ENCODE results near the gene CAMK2G.
"Not testable (repeated sequence)": the region's sequence is repeated elsewhere in the genome, so short reads cannot be mapped to it uniquely, and the experiment has no call there.

The CAMK2G gene

DNA sequence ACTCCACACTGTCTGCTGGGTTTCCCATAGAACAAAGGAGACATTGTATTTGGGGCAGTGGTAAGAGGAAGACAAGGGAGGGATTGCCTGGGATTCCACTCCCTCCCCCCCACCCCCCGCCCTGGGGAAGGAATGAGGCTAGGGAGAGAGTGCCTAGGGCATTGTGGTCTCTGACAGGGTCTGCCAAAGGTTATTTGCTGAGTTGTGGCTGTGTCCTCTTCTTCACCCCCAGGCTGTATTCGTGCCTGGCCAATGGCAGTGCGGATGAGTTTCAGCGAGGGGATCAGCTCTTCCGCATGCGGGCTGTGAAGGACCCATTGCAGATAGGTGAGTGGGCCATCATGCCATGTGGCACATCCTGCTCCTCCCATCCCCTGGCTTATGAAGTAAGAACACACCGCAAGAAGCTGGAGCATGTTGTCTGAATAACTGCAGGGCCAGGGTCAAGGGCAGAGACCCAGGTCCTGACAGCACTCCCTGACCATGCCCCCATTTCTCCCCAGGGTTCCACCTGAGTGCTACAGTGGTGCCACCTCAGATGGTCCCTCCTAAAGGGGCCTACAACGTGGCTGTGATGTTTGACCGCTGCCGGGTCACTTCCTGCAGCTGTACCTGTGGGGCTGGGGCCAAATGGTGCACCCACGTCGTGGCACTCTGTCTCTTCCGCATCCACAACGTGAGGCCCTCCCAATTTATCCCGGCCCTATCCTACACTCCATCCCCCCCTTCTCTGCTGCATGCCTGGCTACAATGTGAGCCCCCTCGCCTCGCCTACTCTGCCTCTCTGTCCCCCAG is 85.3 kb downstream of the CAMK2G start:
- no peak for FAIRE-seq

DNA sequence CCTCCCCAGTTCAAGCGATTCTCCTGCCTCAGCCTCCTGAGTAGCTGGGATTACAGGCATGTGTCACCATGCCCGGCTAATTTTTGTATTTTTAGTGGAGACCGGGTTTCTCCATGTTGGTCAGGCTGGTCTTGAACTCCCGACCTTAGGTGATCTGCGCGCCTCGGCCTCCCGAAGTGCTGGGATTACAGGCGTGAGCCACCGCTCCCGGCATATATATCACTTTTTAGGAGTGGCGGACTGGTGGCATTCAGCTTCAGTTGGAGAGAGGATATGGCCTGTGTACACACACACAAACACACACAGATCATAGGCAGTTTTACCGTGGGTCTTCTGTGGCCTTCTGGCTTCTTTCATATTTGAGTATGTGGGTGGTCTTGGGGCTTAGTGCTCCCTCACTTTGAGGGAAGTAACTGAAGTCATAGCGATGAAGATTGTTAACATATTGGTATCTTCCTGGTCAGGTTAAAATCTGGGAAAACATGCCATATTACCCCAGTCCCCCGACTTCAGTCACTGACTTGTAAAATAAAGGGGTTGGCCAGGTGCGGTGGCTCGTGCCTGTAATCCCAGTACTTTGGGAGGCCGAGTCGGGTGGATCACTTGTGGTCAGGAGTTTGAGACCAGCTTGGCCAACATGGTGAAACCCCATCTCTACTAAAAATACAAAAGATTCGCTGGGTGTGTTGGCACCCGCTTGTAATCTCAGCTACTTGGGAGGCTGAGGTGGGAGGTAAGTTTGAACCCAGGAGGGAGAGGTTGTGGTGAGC is 87.1 kb downstream of the CAMK2G start:
- not testable (repeated sequence) for FAIRE-seq

DNA sequence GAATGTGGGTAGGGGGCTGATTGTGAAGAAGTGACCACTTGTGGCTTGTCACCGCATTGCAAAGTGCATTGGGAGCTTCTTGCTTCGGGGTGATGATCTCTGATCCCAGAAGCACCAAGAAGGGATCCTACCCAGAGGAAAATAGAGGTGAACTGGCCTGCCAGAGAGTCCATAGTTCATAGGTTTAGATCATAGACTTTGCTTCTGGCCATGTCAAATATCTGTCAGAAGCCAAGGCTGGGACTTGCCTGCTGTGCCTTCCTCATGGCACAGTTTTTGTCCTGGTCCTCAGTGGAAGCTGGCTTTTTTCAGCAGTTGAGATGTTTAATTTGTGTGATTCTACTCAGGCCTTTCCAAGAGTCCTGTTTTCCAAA is 87.9 kb downstream of the CAMK2G start:
- FAIRE-seq: no peak

DNA sequence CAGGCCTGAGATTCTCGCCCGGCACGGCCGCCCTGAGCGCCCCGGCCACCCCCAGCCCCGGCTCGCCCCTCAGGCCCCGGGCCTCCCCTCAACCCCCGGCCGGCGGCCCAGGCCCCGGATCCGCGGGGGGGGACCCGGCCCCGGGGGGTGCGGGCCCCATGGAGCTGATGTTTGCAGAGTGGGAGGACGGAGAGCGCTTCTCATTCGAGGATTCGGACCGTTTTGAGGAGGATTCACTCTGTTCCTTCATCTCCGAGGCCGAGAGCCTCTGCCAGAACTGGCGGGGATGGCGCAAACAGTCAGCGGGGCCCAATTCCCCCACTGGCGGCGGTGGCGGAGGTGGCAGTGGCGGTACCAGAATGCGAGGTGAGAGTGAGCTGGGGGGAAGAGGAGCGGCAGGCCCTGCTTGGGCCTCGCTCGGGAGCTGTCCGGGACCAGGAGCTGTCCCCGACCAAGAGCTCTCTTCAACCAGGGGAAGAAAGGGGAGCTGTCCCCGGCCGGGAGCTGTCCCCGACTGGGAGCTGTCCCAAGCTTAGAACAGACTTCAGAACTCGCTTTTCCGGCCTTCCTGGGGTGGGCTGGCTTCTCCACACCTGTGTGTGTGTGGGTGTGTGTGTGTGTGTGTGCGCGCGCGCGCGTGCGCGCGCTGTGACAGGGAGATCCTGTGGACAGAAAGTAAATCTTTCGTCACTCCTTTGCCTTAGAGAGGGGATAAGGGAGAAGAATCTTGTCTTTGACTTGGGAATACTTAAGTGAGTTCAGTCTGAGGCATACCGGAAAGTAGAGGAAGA is 88.4 kb downstream of the CAMK2G start:
- FAIRE-seq: no peak

DNA sequence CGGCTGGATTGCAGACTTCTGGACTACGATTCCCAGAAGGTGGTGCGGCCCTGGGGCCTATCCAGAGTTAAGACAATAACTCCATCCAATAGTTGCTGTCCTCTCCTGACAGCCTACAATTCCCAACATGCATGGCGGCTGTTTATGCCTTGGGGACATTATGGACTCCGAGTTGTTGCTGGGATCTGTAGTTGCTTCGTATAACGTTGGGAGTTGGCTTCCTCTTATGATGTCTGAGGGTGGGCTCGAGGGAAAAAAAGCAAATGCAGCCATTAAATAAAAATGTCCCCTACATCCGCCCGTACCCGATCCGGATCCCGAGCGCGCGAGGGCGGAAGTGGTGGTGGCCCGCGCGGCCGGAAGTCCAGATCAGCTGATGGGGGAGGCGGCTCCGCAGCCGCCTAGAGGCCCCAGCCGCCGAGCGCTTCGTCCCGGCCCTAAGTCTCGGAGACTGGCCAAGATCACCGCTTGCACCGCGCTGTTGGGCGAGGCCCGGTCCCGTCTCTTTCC is 89.1 kb downstream of the CAMK2G start, which contains the start of gene ZSWIM8:
Gene ZSWIM8 (plus strand): TSS at position 396 of the 510 bp plus-strand sequence. CDS start 273 bp downstream, outside the sequence.
- peak; percentile 97 for FAIRE-seq

DNA sequence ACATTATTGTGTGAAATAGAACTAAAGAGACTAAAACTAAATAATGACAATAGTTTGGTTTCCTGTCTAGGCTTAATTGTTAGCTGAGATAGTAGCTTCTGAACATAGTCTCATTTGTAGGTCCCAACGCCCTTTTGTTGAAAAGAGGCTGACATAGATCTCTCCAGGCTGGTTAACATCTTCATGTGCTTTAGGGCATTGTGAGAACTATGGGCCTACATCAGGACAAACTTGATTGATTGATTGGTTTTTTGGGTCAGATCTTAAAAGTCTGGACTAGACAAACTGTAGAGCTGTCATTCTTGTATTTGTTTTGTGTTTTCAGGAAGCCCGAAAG is 91.6 kb downstream of the CAMK2G start:
- FAIRE-seq: no peak

DNA sequence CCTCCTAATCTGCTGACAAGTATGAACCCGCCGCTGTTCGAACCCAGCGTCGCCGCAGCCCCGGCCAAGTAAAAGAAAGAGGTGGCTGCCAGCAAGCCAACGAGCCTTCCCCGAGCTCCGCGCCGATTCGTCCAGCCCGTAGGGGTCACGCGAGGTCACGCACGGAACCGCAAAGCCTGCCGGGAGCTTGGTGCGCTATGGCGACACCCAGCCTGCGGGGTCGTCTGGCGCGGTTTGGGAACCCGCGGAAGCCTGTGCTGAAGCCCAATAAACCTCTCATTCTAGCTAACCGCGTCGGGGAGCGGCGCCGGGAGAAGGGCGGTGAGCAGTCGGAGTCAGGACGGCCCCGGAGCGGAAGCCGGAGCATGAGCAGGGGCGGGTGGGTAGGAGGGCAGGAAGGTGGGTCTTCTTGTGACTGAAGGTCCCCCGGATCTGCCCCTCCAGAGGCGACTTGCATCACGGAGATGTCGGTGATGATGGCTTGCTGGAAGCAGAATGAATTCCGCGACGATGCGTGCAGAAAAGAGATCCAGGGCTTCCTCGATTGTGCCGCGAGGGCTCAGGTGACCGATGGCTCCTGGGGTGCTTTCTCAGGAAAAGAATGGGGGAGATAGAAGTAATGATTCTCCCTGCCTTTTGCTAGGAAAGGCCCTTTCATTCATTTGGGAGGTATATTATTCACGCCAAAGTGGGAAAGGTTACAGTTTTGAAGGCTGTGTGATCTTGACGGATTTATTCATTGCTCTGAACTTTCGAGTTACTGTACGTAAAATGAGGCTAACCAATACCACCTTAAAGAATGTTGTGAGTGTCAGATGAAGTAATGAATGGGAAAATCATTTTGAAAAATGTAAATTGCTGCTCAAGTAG is 92.2 kb downstream of the CAMK2G start, which contains the start of gene CHCHD1:
Gene CHCHD1 (plus strand): TSS at position 170 of the 870 bp plus-strand sequence. CDS start 28 bp downstream, at position 198.
- FAIRE-seq: peak; percentile 83

DNA sequence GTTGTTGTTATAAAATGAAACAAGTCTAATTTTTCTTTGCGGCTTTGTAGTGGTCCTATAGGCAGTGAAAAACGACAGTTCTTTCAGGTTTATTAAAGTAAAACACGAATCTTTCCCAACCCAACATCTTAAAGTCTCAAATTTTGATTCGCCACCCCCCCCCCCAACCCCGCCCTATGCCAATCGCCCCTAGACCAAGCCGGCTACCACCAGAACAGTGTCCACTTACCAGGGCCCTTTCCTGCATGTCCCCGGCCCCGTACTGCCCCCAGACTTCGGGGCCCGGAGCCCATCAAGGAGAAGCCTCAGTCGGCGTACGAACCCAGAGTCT is 92.8 kb downstream of the CAMK2G start:
- FAIRE-seq: no peak

DNA sequence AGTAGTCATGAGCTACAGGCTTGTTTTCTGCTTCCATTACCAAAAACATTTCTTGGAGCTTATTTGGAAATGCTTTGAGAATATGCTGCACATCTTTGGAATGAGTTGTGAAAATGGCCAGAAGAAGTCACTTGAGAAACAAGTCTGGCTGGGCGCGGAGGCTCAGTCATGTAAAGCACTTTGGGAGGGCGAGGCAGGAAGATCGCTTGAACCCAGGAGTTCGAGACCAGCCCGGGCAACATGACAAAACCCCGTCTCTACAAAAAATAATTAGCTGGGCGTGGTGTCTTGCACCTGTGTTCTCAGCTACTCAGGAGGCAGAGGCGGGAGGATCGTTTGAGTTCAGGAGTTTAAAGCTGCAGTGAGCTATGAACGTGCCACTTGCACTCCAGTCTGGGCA is 93.4 kb downstream of the CAMK2G start:
- FAIRE-seq: no peak

DNA sequence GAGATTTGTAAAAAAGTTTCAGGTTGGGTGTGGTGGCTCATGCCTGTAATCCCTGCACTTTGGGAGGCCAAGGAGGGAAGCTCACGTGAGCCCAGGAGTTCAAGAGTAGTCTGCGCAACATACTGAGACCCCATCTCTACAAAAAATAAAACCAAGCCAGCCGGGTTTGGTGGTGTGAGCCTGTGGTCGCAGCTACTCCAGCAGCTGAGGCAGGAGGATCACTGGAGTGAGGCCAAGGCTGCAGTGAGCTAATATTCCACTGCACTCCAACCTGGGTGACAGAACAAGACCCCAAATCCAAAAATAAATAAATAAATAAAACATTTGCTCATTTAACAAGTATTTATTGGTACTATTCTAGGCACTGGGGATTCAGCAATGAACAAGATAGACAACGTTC is 94.1 kb downstream of the CAMK2G start:
- no peak for FAIRE-seq

DNA sequence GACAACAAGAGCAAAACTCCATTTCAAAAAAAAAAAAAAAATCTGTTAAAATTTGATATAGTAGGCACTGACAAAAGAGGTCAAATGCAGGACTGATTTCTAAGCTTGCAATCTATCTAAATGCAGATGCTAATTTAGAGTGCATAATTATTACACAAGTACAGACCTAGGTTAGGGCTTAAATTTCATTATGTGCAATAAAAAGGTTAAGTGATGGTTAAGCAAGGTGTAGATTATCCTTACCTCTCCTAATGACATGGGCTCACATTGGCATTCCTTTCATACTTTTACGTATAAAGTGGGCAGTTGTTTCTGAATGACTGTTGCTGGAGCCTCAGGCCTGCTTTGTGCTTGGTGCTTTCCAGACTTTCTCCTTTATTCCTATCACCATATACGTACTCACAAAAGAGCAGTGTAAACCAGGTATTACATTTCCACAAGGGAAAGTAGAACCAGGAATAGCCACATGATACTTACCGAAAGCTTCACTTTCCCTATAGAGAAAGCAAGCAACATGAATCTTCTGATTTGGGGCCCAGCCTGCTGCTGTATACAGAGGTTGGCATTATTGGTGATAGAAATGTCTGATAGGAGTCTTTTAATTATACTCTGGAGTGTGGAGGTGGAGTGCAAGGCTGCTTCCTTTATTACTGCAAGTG is 94.7 kb downstream of the CAMK2G start:
- no peak for FAIRE-seq

DNA sequence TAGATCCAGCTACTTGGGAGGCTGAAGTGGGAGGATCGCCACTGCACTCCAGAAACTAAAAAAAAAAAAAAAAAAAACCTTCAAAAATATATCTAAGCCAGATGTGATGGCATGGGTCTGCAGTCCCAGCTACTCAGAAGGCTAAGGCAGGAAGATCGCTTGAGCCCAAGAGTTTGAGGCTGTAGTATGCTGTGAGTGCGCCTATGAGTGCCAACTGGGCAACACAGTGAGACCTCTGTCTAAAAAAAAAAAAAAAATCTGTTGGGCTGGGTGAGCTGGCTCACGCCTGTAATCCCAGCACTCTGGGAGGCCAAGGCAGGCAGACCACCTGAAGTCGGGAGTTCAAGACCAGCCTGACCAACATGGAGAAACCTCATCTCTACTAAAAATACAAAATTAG is 95.3 kb downstream of the CAMK2G start:
- FAIRE-seq: no peak

DNA sequence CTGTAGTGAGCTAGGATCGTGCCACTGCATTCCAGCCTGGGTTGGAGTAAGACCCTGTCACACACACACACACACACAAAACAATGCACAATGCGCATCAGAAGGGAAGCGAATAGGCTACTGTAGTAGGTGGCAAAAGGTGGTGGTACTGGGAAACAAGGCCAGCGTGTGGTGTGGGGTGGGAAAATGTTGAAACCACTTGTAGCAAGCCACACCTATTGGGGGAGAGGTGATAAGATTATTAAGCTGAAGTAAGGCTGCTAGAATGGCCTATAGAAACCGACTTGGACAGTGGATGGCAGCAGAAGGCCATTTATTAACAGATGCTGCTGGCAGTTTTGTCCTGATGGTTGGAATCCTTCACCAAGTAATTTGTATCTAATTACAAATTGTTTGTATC is 99.7 kb downstream of the CAMK2G start:
- peak; percentile 28 for FAIRE-seq

DNA sequence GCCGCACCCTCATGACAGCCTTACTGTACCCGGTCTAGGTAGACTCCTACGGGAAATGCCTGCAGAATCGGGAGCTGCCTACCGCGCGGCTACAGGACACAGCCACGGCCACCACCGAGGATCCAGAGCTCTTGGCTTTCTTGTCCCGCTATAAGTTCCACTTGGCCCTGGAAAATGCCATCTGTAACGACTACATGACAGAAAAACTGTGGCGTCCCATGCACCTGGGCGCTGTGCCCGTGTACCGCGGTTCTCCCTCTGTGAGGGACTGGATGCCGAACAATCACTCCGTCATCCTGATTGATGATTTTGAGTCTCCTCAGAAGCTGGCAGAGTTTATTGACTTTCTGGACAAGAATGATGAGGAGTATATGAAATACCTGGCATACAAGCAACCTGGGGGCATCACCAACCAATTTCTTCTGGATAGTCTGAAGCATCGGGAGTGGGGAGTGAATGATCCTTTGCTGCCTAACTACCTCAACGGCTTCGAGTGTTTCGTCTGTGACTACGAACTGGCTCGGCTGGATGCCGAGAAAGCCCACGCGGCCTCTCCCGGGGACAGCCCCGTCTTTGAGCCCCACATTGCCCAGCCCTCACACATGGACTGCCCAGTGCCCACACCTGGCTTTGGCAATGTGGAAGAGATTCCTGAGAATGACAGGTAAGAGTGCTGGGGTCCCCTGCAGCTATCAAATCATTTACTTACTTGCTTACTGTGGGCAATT is 101.0 kb downstream of the CAMK2G start:
- FAIRE-seq: no peak

DNA sequence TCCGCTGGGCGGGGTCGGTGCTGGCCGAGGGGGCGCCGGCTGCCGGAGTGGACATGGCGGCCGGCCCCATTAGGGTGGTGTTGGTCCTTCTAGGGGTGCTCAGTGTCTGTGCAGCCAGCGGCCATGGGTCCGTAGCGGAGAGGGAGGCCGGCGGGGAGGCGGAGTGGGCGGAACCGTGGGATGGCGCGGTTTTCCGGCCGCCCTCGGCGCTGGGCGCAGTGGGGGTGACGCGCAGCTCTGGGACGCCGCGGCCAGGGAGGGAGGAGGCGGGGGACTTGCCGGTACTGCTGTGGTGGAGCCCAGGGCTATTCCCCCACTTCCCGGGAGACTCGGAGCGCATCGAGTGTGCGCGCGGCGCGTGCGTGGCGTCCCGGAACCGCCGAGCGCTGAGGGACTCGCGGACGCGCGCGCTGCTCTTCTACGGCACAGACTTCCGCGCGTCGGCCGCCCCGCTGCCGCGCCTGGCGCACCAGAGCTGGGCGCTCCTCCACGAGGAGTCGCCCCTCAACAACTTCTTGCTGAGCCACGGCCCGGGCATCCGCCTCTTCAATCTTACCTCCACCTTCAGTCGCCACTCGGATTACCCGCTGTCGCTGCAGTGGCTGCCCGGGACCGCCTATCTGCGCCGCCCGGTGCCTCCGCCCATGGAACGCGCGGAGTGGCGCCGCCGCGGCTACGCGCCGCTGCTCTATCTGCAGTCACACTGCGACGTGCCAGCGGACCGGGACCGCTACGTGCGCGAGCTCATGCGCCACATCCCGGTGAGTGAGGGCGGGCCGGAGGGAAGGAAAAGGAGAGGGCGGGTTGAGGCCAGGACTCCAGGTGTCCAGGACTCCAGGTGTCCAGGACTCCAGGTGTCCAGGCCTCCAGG is 101.8 kb downstream of the CAMK2G start:
- FAIRE-seq: no peak

DNA sequence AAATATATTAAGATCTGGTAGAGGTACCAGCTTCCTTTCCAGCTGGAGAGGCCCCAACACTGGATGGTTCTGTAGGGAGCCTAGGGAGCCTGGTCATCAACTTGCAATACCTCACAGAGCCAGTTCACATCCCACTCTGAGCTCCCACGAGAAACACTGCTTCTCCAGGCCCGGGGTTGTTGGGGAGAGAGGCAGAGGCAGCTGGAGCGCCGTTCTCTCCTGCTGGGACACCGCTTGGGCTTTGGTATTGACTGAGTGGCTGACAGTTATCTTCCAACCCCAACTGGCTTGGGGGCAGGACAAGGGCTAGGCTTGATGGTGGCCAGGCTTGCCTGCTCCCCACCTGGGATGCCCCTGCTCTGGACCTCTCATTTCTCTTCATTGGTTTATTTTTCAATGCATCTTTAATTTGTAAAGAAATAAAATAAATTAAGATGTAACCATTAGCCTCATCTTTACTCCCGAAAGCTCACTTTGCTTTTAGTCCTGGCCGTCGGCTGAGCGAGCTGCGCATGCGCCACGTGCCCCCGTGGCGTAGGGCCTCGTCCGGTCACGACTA is 102.6 kb downstream of the CAMK2G start:
- no peak for FAIRE-seq

DNA sequence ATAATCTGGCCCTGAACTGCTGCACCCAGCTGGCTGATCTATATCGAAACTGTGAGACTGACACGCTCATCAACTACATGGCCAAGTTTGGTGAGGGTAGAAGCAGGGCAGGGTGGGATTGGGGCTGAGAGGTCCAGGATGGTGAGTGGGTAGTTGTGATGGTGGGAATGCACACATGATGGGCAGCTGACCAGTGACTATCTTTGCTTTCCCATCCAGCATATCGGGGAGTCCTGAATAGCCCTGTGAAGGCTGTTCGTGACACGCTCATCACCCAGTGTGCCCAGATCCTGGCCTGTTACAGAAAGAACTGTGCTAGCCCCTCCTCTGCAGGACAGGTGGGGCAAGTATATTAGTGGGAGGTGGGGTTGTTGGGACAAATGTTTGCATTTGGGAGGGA is 105.0 kb downstream of the CAMK2G start:
- no peak for FAIRE-seq

DNA sequence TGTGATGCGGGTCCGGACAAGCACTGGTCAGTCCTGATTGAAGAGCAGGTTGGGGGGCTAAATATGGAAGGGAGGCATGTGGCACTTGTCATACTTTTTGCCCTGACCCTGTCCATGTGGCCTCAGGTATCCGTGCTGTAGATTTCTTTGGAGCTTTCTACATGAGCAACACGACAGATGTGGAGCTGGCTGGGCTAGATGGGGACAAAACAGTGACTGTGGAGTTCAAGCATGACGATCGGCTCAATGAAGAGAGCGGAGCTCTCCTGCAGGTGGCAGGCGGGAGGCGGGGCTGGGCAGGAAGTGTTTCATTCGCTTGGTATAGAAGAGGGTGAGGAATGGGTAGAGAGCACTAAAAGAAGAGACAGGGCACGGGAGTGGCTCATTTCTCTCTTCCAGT is 105.5 kb downstream of the CAMK2G start:
- FAIRE-seq: no peak

DNA sequence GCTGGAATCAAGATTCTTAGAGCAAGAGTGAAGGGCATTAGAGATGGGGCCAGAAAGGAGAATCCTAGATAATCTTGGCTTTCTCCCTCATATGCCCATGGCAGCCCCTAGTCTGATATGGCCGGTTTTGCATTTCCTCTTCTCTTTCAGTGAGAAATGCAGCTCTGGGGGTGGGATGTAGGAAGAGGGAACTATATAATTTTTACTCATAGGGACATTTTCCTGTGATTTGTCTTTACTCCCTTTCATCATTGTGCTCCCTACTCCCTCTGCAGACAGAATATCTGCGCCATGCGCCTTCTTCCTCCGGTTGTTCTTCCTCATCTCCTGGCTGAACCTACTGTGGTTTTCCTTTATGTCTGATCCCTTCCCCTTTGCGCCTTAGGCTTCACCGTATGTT is 109.3 kb downstream of the CAMK2G start:
- FAIRE-seq: no peak

DNA sequence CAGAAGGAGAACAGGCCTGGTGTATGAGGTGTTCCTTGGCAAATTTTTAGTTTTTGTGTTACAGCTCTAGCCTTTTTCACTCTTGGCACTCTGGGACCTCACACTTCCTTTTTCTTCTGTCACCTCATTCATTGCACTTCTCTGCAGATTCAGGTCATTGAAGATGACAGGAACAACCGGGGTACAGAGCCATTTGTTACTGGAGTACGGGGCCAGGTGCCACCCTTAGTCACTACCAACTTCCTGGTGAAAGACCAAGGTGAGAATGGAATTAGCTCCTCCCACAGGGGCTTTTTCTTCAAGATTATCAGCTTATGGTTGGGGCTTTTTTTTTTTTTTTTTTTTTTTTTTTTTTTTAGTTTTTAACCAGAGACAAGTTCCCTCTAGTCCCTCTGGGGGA is 111.0 kb downstream of the CAMK2G start:
- no peak for FAIRE-seq
